ENCODE data around the gene SETD1A. TPM values are rescaled to one million over a fixed set of nuclear protein-coding genes. Genes with fewer than 3 reads are reported as not detected.

The SETD1A gene
- total and polyA plus RNA-seq, 9 of the 15 experiments (the other 6 are each of a cell fraction or from before 2014, with no cell fraction given): 0.08 to 36.0 (median 4.2) TPM

GRCh38 chr16:30996324-30996984, 38.9 kb downstream of the SETD1A start (continued):
- TF ChIP-seq CHD7 (IDR thresholded peaks at IDR 0.05; ENCODE audit: low read depth, low read length): no peak
- peak in 1 of 3 experiments; percentile 38 for TF ChIP-seq YY1 (IDR thresholded peaks at IDR 0.05; ENCODE audit: borderline replicate concordance in 1 of 3, control insufficient read depth in 1 of 3, extremely low read depth in 1 of 3, insufficient read depth in 3 of 3, insufficient read length in 1 of 3, insufficient replicate concordance in 2 of 3, low read depth in 1 of 3, low read length in 2 of 3)
- TF ChIP-seq TARDBP (IDR thresholded peaks at IDR 0.05): no peak
- TF ChIP-seq REST (IDR thresholded peaks at IDR 0.05; ENCODE audit: borderline replicate concordance): no peak
- no peak for TF ChIP-seq REST (CRISPR knock-in tag; IDR thresholded peaks at IDR 0.05; ENCODE audit: low read depth)
- TF ChIP-seq GABPB1 (CRISPR knock-in tag; IDR thresholded peaks at IDR 0.05): no peak
- TF ChIP-seq PHB (CRISPR knock-in tag; IDR thresholded peaks at IDR 0.05): no peak
